Neural cell (in vitro differentiated cells): ENCODE measurements around the gene ZNF500. TPM values are rescaled to one million over a fixed set of nuclear protein-coding genes. Genes with fewer than 3 reads are reported as not detected.

ENCODE experiments used
- H2AFZ ChIP-seq: fragments of 200-600, 300-800 bp; sonication (generic), shearing (Covaris generic); 2 replicates; pipeline ENCODE4 v1.6.0; 2014; ENCODE audit warnings: low read depth, mild to moderate bottlenecking, antibody characterized with exemption, low read length, moderate library complexity
- H3F3A ChIP-seq: fragments of 200-600 bp; shearing (Covaris generic); 2 replicates; pipeline ENCODE4 v1.6.1; 2016; ENCODE audit warnings: mild to moderate bottlenecking, moderate library complexity, mixed read lengths, antibody characterized with exemption, low read length; ENCODE audit not compliant: insufficient read depth, poor library complexity, severe bottlenecking
- H3K27ac ChIP-seq: fragments of 200-600, 300-800 bp; sonication (generic), shearing (Covaris generic); 2 replicates; pipeline ENCODE4 v1.5.1; 2014; ENCODE audit warnings: mild to moderate bottlenecking, low read length, moderate library complexity
- H3K27me3 ChIP-seq: fragments of 300-800, 200-600 bp; sonication (generic), shearing (Covaris generic); 2 replicates; pipeline ENCODE4 v1.6.0; 2014; ENCODE audit warnings: mild to moderate bottlenecking, low read depth, low read length, moderate library complexity; ENCODE audit not compliant: insufficient read depth
- H3K36me3 ChIP-seq: fragments of 300-800, 200-600 bp; sonication (generic), shearing (Covaris generic); 2 replicates; pipeline ENCODE4 v1.5.1; 2014; ENCODE audit warnings: mild to moderate bottlenecking, antibody characterized with exemption, low read length, moderate library complexity; ENCODE audit not compliant: insufficient read depth
- H3K4me2 ChIP-seq: fragments of 300-800, 200-600 bp; sonication (generic), shearing (Covaris generic); 2 replicates; pipeline ENCODE4 v1.6.0; 2014; ENCODE audit warnings: mild to moderate bottlenecking, low read length
- H3K4me3 ChIP-seq: fragments of 300-800, 200-600 bp; sonication (generic), shearing (Covaris generic); 2 replicates; pipeline ENCODE4 v1.5.1; 2014; ENCODE audit warnings: mild to moderate bottlenecking, low read length, moderate library complexity
- H3K79me2 ChIP-seq: fragments of 200-600 bp; shearing (Covaris generic); replicated peaks from 2 replicates; pipeline ENCODE4 v1.6.0; 2014; ENCODE audit warnings: mild to moderate bottlenecking, low read length, moderate library complexity; ENCODE audit not compliant: insufficient read depth
- H3K9ac ChIP-seq: fragments of 300-800, 200-600 bp; sonication (generic), shearing (Covaris generic); 2 replicates; pipeline ENCODE4 v1.6.1; 2016; ENCODE audit warnings: mild to moderate bottlenecking, low read length, mixed read lengths
- H3K9me2 ChIP-seq: fragments of 200-600 bp; shearing (Covaris generic); 2 replicates; pipeline ENCODE4 v1.6.1; 2016; ENCODE audit warnings: mild to moderate bottlenecking, low read length, mixed read lengths; ENCODE audit not compliant: insufficient read depth
- H3K9me3 ChIP-seq: fragments of 200-600, 300-800 bp; sonication (generic), shearing (Covaris generic); 2 replicates; pipeline ENCODE4 v1.6.1; 2016; ENCODE audit warnings: mild to moderate bottlenecking, mixed run types, low read length, moderate library complexity, mixed read lengths
- H4K20me1 ChIP-seq: fragments of 200-600 bp; shearing (Covaris generic); 2 replicates; pipeline ENCODE4 v1.6.1; 2016; ENCODE audit warnings: mild to moderate bottlenecking, mixed run types; ENCODE audit not compliant: insufficient read depth
- EP300 ChIP-seq: fragments of 450-650 bp; conservative IDR thresholded peaks from 2 replicates; pipeline ENCODE4 v1.6.1; 2014; ENCODE audit warnings: antibody characterized with exemption, mild to moderate bottlenecking, moderate library complexity; ENCODE audit not compliant: poor library complexity, severe bottlenecking
- EZH2 ChIP-seq: fragments of 200-600, 300-800 bp; shearing (Covaris generic), sonication (generic); IDR thresholded peaks from 2 replicates; pipeline ENCODE4 v1.6.1; 2014; ENCODE audit warnings: antibody characterized with exemption, low read length, borderline replicate concordance, mild to moderate bottlenecking; ENCODE audit not compliant: insufficient read depth, poor library complexity, severe bottlenecking
- MXI1 ChIP-seq: fragments of 450-650 bp; conservative IDR thresholded peaks from 2 replicates; pipeline ENCODE4 v1.6.1; 2014; ENCODE audit warnings: antibody characterized with exemption, mild to moderate bottlenecking; ENCODE audit not compliant: poor library complexity, severe bottlenecking
- POLR2AphosphoS5 ChIP-seq: IDR thresholded peaks from 2 replicates; pipeline ENCODE4 v1.6.1; 2012
- RAD21 ChIP-seq: fragments of 450-650 bp; conservative IDR thresholded peaks from 2 replicates; pipeline ENCODE4 v1.6.1; 2014; ENCODE audit warnings: antibody characterized with exemption, mild to moderate bottlenecking, moderate library complexity
- REST ChIP-seq: IDR thresholded peaks from 2 replicates; pipeline ENCODE4 v1.6.1; 2012; ENCODE audit warnings: borderline replicate concordance
- SMC3 ChIP-seq: fragments of 450-650 bp; conservative IDR thresholded peaks from 2 replicates; pipeline ENCODE4 v1.6.1; 2014; ENCODE audit warnings: antibody characterized with exemption, mild to moderate bottlenecking, moderate library complexity; ENCODE audit not compliant: poor library complexity
- TAF1 ChIP-seq: IDR thresholded peaks from 2 replicates; pipeline ENCODE4 v1.6.1; 2012; ENCODE audit warnings: low read depth
- polyA plus RNA-seq: library from polyadenylated mRNA; depleted of rRNA; stranded (reverse); fragments of >200 nt; gene quantifications from 2 replicates; pipeline ENCODE4 v1.2.3, GENCODE V29; 2014
- TF ChIP-seq, protein P1 (sequence below): fragments of 450-650 bp; IDR thresholded peaks from 2 replicates; pipeline ENCODE4 v1.5.1; 2014; ENCODE audit warnings: antibody characterized with exemption, mild to moderate bottlenecking, moderate library complexity; ENCODE audit not compliant: poor library complexity, severe bottlenecking

ZNF500 gene
- polyA plus RNA-seq, 1 donor from 2014 or later, result 16.0 TPM

DNA sequence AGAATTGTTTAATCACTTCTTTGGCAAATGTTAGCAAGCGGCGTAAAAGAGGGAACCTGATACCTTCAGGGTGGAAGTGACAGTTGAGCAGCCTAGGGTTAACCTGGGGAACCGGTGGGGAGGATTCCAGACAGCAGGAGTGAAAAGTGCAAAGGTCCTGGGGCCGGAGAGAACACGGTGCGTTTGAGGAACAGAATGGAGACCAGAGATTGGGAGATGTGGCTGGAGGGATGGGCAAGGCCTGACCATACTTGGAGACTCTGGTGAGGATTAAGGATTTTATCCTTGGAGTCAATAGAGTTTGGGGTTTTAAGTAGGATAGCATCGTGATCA lies 2.3 kb upstream of the ZNF500 start:
- H3K27ac ChIP-seq, result peak overlapping the region; percentile 44
- no peaks in the 10 kb centered on the region for H3K27me3 ChIP-seq
- no peaks in the 10 kb centered on the region for H3F3A ChIP-seq
- peak overlapping the region; percentile 81 for H2AFZ ChIP-seq
- H3K9me2 ChIP-seq, result no peaks in the 10 kb centered on the region
- peaks cover 12% of the 10 kb centered on the region for H3K79me2 ChIP-seq
- H3K9me3 ChIP-seq, result no peaks in the 10 kb centered on the region
- H4K20me1 ChIP-seq, result no peaks in the 10 kb centered on the region
- H3K9ac ChIP-seq, result peak overlapping the region; percentile 60
- no peaks in the 10 kb centered on the region for H3K36me3 ChIP-seq
- peak overlapping the region; percentile 69 for H3K4me3 ChIP-seq
- TF ChIP-seq EZH2 (no peak), RAD21 (no peak), SMC3 (no peak), POLR2AphosphoS5 (no peak), REST (no peak), MXI1 (no peak), TAF1 (no peak), EP300 (no peak)
- TF ChIP-seq, protein P1, sequence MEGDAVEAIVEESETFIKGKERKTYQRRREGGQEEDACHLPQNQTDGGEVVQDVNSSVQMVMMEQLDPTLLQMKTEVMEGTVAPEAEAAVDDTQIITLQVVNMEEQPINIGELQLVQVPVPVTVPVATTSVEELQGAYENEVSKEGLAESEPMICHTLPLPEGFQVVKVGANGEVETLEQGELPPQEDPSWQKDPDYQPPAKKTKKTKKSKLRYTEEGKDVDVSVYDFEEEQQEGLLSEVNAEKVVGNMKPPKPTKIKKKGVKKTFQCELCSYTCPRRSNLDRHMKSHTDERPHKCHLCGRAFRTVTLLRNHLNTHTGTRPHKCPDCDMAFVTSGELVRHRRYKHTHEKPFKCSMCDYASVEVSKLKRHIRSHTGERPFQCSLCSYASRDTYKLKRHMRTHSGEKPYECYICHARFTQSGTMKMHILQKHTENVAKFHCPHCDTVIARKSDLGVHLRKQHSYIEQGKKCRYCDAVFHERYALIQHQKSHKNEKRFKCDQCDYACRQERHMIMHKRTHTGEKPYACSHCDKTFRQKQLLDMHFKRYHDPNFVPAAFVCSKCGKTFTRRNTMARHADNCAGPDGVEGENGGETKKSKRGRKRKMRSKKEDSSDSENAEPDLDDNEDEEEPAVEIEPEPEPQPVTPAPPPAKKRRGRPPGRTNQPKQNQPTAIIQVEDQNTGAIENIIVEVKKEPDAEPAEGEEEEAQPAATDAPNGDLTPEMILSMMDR, result no peak
- peak overlapping the region; percentile 54 for H3K4me2 ChIP-seq

DNA sequence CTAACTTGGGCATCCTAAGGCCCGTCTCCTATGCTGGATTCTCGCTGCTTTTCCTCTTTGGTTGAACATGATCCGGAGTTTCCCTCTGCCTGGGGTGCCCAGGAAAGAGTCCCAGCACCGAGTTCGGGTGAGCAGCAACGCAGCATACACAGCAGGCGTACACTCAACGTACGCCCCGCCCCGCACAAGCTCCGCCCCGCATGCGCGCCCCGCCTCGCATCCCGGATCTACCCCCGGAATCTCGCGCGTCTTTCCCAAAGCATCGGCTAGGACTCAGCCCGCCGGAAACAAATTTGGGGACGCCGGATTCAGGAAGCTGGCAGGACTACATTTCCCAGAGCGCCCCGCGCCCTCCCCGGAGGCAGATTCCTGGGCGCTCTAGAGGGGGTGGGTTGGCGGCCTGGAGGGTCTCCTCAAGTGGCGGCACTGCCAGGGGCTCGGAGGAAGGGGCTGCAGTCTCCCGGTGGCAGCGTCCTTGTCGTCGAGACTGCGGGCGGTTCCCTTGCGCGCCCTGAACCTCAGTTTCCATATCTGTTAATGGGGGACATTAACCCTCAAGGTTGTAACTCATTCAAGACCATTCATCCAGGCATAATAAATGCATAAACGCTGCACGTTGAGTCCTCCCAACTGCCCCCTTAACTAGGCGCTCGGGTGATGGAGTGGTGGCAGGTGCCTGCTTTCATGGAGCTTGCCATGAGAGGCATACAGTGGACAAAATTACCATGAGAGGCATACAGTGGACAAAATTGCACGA lies 1.8 kb upstream of the ZNF500 start:
- Histone ChIP-seq H3K4me3 (peak overlapping the region; percentile 69), H3F3A (no peaks in the 10 kb centered on the region), H3K36me3 (no peaks in the 10 kb centered on the region), H4K20me1 (no peaks in the 10 kb centered on the region), H3K27me3 (no peaks in the 10 kb centered on the region), H3K9ac (peak overlapping the region; percentile 60), H3K27ac (peak overlapping the region; percentile 44), H3K9me2 (no peaks in the 10 kb centered on the region), H2AFZ (peak overlapping the region; percentile 81), H3K79me2 (peaks cover 12% of the 10 kb centered on the region), H3K9me3 (no peaks in the 10 kb centered on the region), H3K4me2 (peak overlapping the region; percentile 54)
- TF ChIP-seq REST (peak; percentile 53), POLR2AphosphoS5 (peak; percentile 59), RAD21 (no peak), TAF1 (no peak), EZH2 (no peak), EP300 (peak; percentile 13), MXI1 (no peak), SMC3 (peak; percentile 36)
- TF ChIP-seq, protein P1, result no peak
